Bronchial epithelial cell (primary cell): ENCODE results near the gene PCBD1. TPM values are rescaled to one million over a fixed set of nuclear protein-coding genes. Genes with fewer than 3 reads are reported as not detected.

Experiments used
- DNase-seq: peaks from one replicate; pipeline ENCODE4 v3.0.0-alpha.2; 2010; ENCODE audit warnings: low read depth
- FAIRE-seq: peaks from 2 replicates; lab custom pipeline; 2011; peaks lifted over from hg19 to GRCh38; lab: Jason Lieb, UNC
- H3K27me3 ChIP-seq: 2 replicates; pipeline ENCODE4 v1.5.1; 2011; ENCODE audit warnings: low read length; ENCODE audit not compliant: control insufficient read depth, insufficient read depth
- H3K36me3 ChIP-seq: 2 replicates; pipeline ENCODE4 v1.5.1; 2011; ENCODE audit warnings: low read length; ENCODE audit not compliant: control insufficient read depth, insufficient read depth
- H3K4me3 ChIP-seq: 2 replicates; pipeline ENCODE4 v1.5.1; 2011; ENCODE audit warnings: mild to moderate bottlenecking, low read depth, low read length, control low read depth
- total RNA-seq: library from RNA; depleted of rRNA; stranded (reverse); fragments of >200 nt; gene quantifications from 2 replicates; pipeline ENCODE4 v1.2.1, GENCODE V29; 2014
- TF ChIP-seq, protein P1 (sequence below): IDR thresholded peaks from 2 replicates; pipeline ENCODE4 v1.5.1; 2011; ENCODE audit warnings: mild to moderate bottlenecking, moderate library complexity, low read length, control low read depth, inconsistent platforms; ENCODE audit not compliant: insufficient read depth, severe bottlenecking

PCBD1 gene
- total RNA-seq, 1 donor from 2014 or later, result 16.1 TPM

DNA sequence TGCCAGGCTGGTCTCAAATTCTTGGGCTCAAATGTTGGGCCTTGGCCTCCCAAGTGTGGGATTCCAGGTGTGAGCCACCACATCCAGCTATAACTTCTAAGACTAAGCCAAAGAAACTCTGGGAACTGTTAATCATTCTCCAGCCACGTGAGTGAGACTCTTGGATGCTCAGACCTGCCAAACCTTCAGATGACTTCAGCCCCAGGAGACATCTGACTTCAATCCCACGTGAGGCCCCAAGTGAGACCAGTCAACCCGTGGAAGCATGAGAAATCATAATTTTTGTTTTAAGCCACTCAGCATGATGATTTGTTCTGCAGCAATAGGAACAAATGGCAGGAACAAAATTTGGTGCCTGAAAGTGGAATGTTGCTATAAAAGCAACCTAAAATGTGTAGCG is 4.3 kb upstream of the PCBD1 start:
- Histone ChIP-seq H3K27me3 (no peaks in the 10 kb centered on the region), H3K36me3 (no peaks in the 10 kb centered on the region), H3K4me3 (no peak overlapping the region)
- FAIRE-seq, result no peak
- TF ChIP-seq, protein P1, sequence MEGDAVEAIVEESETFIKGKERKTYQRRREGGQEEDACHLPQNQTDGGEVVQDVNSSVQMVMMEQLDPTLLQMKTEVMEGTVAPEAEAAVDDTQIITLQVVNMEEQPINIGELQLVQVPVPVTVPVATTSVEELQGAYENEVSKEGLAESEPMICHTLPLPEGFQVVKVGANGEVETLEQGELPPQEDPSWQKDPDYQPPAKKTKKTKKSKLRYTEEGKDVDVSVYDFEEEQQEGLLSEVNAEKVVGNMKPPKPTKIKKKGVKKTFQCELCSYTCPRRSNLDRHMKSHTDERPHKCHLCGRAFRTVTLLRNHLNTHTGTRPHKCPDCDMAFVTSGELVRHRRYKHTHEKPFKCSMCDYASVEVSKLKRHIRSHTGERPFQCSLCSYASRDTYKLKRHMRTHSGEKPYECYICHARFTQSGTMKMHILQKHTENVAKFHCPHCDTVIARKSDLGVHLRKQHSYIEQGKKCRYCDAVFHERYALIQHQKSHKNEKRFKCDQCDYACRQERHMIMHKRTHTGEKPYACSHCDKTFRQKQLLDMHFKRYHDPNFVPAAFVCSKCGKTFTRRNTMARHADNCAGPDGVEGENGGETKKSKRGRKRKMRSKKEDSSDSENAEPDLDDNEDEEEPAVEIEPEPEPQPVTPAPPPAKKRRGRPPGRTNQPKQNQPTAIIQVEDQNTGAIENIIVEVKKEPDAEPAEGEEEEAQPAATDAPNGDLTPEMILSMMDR, result no peak
- DNase-seq, result no peak

- H3K36me3 ChIP-seq, result no peaks in the 10 kb centered on the region
- FAIRE-seq (no peak), DNase-seq (peak; percentile 13)
- no peaks in the 10 kb centered on the region for H3K27me3 ChIP-seq
- TF ChIP-seq, protein P1, result no peak
- H3K4me3 ChIP-seq, result no peak overlapping the region
Observed at GRCh38 chr10:70891627-70892026, 3.3 kb upstream of the PCBD1 start.

DNA sequence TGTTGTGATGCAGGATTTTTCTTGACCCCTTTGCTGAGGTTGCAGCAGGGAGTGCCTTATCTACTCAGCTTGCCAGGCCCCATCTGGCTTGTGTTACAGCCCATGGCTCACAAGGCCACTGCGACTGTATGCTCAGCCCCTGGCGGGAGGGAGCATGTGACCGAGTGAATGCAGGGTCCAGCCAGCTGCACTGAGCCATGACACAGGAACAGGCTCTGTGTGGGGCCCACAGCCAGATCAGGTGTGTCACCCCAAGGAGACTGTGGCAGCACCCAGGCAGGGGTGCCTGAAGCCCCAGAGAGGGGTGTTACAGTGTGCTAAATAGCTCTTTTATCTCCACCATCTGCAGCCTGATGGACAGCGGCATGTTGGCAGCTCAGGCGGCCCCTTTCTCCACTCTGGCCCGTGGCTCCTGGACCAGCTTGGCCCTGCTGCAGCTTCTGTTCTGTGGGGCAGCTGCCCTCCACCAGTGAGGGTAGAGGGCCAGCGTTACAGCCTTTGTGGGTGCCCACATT is 2.6 kb upstream of the PCBD1 start:
- no peaks in the 10 kb centered on the region for H3K36me3 ChIP-seq
- DNase-seq, result no peak
- TF ChIP-seq, protein P1, result no peak
- no peaks in the 10 kb centered on the region for H3K27me3 ChIP-seq
- H3K4me3 ChIP-seq, result no peak overlapping the region
- no peak for FAIRE-seq

DNA sequence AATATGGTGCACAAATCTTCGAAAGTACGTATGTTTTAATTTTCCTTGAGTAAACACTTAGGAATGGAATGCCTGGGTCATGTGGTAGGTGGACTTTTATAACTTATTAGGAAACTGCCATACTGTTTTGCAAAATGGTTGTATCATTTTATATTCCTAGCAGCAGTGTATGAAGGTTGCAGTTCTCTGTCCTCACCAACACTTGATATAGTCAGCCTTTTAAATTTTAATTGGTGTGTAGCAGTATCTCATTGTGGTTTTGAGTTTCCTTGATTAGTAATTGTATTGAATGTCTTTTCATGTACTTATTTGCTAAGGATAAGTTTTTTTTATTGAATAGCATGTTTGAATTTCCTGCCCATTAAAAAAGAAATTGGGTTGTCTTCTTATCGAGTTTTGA is 926 bp upstream of the PCBD1 start:
- H3K27me3 ChIP-seq, result no peaks in the 10 kb centered on the region
- TF ChIP-seq, protein P1, result no peak
- H3K4me3 ChIP-seq, result no peak overlapping the region
- FAIRE-seq (no peak), DNase-seq (no peak)
- peaks cover 2% of the 10 kb centered on the region for H3K36me3 ChIP-seq

DNA sequence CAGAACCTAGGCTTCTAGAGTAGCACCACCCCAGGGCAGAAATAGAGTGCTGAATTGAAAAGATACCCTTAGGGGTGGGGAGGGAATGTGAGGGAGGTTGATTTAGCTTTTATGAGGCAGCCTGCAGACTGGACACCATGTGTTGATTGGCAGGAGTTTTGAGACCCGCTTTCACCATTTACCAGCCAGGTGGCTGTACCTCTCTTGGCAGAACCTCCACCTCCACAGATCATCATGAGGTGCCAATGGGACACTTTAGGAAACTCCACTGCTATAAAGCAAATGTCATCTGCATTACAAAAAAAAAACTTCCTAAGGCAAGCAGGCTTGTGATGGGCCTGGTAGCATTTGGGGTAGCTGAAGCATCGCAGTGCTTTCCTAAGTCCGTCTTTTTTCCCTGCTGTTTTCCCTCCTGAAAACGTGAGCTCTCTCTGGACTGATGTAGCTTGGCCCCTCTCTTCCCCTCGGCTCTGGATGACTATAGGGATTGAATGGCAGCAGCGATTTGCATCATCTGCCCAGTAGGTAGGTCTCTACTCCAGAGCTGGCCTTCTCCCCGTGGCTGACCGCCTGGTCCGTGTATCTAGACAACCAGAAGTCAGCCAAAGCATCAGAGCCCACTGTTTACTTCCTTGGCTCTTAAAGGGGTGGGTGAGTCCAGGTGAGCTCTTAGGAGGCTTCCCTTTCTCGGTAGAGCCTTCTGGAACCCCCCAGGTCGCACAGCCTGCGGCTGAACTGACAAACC is 1.3 kb downstream of the PCBD1 start:
- Histone ChIP-seq H3K27me3 (no peaks in the 10 kb centered on the region), H3K36me3 (peaks cover 4% of the 10 kb centered on the region), H3K4me3 (peak overlapping the region; percentile 73)
- DNase-seq (no peak), FAIRE-seq (no peak)
- TF ChIP-seq, protein P1, result no peak
